Measurements from ENCODE around the gene DCAF10. TPM values are rescaled to one million over a fixed set of nuclear protein-coding genes. Genes with fewer than 3 reads are reported as not detected.
A peak's percentile ranks its signal among the peaks of the same experiment; 100 is the strongest.
"Not testable (repeated sequence)": the region's sequence is repeated elsewhere in the genome, so short reads cannot be mapped to it uniquely, and the experiment has no call there.

The DCAF10 gene
- polyA plus RNA-seq, 1 donor from 2014 or later, result 23.3 TPM

GRCh38 chr9:37751704-37752103 lies 48.9 kb upstream of the DCAF10 start:
- not testable (repeated sequence) for H3K9me2 ChIP-seq (ENCODE audit: insufficient read depth, low read length); H3K27ac ChIP-seq (ENCODE audit: low read length); H3K4me3 ChIP-seq (ENCODE audit: low read length); H4K20me1 ChIP-seq (ENCODE audit: insufficient read depth); H2AFZ ChIP-seq (ENCODE audit: low read depth, low read length); H3K9ac ChIP-seq (ENCODE audit: low read length); H3K9me3 ChIP-seq (ENCODE audit: low read length); H3K36me3 ChIP-seq (ENCODE audit: insufficient read depth, low read length); H3K4me2 ChIP-seq (ENCODE audit: low read length); H3K27me3 ChIP-seq (ENCODE audit: insufficient read depth, low read depth, low read length); H3K79me2 ChIP-seq (replicated peaks; ENCODE audit: insufficient read depth, low read length); H3F3A ChIP-seq (ENCODE audit: insufficient read depth, low read length, poor library complexity, severe bottlenecking)

- H2AFZ ChIP-seq (ENCODE audit: low read depth, low read length); H3K27me3 ChIP-seq (ENCODE audit: insufficient read depth, low read depth, low read length); H3K79me2 ChIP-seq (replicated peaks; ENCODE audit: insufficient read depth, low read length); H3F3A ChIP-seq (ENCODE audit: insufficient read depth, low read length, poor library complexity, severe bottlenecking); H3K9me3 ChIP-seq (ENCODE audit: low read length); H3K36me3 ChIP-seq (ENCODE audit: insufficient read depth, low read length); H3K27ac ChIP-seq (ENCODE audit: low read length); H4K20me1 ChIP-seq (ENCODE audit: insufficient read depth); H3K4me3 ChIP-seq (ENCODE audit: low read length); H3K4me2 ChIP-seq (ENCODE audit: low read length); H3K9ac ChIP-seq (ENCODE audit: low read length); H3K9me2 ChIP-seq (ENCODE audit: insufficient read depth, low read length): not testable (repeated sequence)
These were observed 48.5 kb upstream of the DCAF10 start for GRCh38 chr9:37752112-37752511.

- no peak overlapping the region for H2AFZ ChIP-seq (ENCODE audit: low read depth, low read length)
- no peaks in the 10 kb centered on the region for H3K36me3 ChIP-seq (ENCODE audit: insufficient read depth, low read length)
- no peak overlapping the region for H3K4me2 ChIP-seq (ENCODE audit: low read length)
- H3K27me3 ChIP-seq (ENCODE audit: insufficient read depth, low read depth, low read length), result no peaks in the 10 kb centered on the region
- TF ChIP-seq EZH2 (IDR thresholded peaks at IDR 0.05; ENCODE audit: borderline replicate concordance, insufficient read depth, low read length, poor library complexity, severe bottlenecking), result no peak
- TF ChIP-seq TAF1 (IDR thresholded peaks at IDR 0.05; ENCODE audit: low read depth), result no peak
- TF ChIP-seq MXI1 (conservative IDR thresholded peaks at IDR 0.05; ENCODE audit: poor library complexity, severe bottlenecking), result no peak
- TF ChIP-seq POLR2AphosphoS5 (IDR thresholded peaks at IDR 0.05), result no peak
- no peak for TF ChIP-seq CTCF (IDR thresholded peaks at IDR 0.05; ENCODE audit: poor library complexity, severe bottlenecking)
- TF ChIP-seq EP300 (conservative IDR thresholded peaks at IDR 0.05; ENCODE audit: poor library complexity, severe bottlenecking), result no peak
- no peak for TF ChIP-seq SMC3 (conservative IDR thresholded peaks at IDR 0.05; ENCODE audit: poor library complexity)
- TF ChIP-seq REST (IDR thresholded peaks at IDR 0.05; ENCODE audit: borderline replicate concordance), result no peak
- TF ChIP-seq RAD21 (conservative IDR thresholded peaks at IDR 0.05), result no peak
- H3F3A ChIP-seq (ENCODE audit: insufficient read depth, low read length, poor library complexity, severe bottlenecking), result no peaks in the 10 kb centered on the region
- H3K9ac ChIP-seq (ENCODE audit: low read length), result peak overlapping the region; percentile 64
- H4K20me1 ChIP-seq (ENCODE audit: insufficient read depth), result no peaks in the 10 kb centered on the region
- no peaks in the 10 kb centered on the region for H3K9me3 ChIP-seq (ENCODE audit: low read length)
- no peaks in the 10 kb centered on the region for H3K9me2 ChIP-seq (ENCODE audit: insufficient read depth, low read length)
- H3K79me2 ChIP-seq (replicated peaks; ENCODE audit: insufficient read depth, low read length), result no peaks in the 10 kb centered on the region
- H3K27ac ChIP-seq (ENCODE audit: low read length), result no peak overlapping the region
- peak overlapping the region; percentile 78 for H3K4me3 ChIP-seq (ENCODE audit: low read length)
These were observed 47.7 kb upstream of the DCAF10 start for GRCh38 chr9:37752642-37753488.

Data from neural cell (in vitro differentiated cells).